Measurements from ENCODE around the gene AK4.

DNA sequence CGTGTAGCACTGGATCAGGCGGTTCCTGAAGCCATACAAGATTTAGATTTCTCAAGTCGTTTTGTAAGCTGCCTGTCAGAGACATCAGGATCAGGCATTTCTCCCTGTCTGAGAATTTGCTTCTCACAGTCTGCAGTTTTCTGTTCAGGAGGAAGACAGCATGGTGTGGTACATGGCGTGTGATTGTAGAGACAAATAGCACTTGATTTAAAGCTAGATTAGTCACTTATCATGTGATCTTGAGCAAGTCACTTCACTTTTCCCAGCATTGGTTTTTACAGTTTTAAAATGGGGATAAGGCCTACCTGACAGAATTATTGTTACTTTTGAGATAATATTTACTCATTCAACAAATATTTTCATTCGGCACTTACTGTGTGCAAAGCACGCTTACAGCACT is 63.3 kb downstream of the AK4 start:
- TF ChIP-seq, protein P1, sequence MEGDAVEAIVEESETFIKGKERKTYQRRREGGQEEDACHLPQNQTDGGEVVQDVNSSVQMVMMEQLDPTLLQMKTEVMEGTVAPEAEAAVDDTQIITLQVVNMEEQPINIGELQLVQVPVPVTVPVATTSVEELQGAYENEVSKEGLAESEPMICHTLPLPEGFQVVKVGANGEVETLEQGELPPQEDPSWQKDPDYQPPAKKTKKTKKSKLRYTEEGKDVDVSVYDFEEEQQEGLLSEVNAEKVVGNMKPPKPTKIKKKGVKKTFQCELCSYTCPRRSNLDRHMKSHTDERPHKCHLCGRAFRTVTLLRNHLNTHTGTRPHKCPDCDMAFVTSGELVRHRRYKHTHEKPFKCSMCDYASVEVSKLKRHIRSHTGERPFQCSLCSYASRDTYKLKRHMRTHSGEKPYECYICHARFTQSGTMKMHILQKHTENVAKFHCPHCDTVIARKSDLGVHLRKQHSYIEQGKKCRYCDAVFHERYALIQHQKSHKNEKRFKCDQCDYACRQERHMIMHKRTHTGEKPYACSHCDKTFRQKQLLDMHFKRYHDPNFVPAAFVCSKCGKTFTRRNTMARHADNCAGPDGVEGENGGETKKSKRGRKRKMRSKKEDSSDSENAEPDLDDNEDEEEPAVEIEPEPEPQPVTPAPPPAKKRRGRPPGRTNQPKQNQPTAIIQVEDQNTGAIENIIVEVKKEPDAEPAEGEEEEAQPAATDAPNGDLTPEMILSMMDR (IDR thresholded peaks at IDR 0.05; ENCODE audit: poor library complexity), result no peak
- no peak for TF ChIP-seq EZH2phosphoT487 (IDR thresholded peaks at IDR 0.05; ENCODE audit: low read depth, severe bottlenecking, unreplicated experiment)
- TF ChIP-seq EZH2 (IDR thresholded peaks at IDR 0.05; ENCODE audit: borderline replicate concordance), result no peak
